H1 (cell line): ENCODE measurements around the gene GPR68. TPM values are rescaled to one million over a fixed set of nuclear protein-coding genes. Genes with fewer than 3 reads are reported as not detected.

Experiments used
- CTCF ChIA-PET: fragments of 300-600 bp; sonication (Branson Sonifier 250); formaldehyde crosslinking; loops from one replicate; lab custom pipeline; 2021; ENCODE audit not compliant: partially characterized antibody; lab: Charles Lee
- POLR2A ChIA-PET: fragments of 300-600 bp; sonication (Branson Sonifier 250); formaldehyde crosslinking; loops from one replicate; lab custom pipeline; 2021; ENCODE audit warnings: inconsistent platforms; ENCODE audit not compliant: partially characterized antibody; lab: Charles Lee
- DNase-seq, 2 experiments: peaks; one replicate each; pipeline versions ENCODE4 v3.0.0 to v3.0.0-alpha.2; 2010 to 2022; ENCODE audit warnings: low spot score in 2 of 2, low read depth in 1 of 2, mixed read lengths in 1 of 2
- FAIRE-seq: peaks from 2 replicates; lab custom pipeline; 2011; peaks lifted over from hg19 to GRCh38; lab: Jason Lieb, UNC
- H2AFZ ChIP-seq: 2 replicates; pipeline ENCODE4 v1.8.1; 2012; ENCODE audit warnings: low read length, inconsistent platforms
- H2AK5ac ChIP-seq: 2 replicates; pipeline ENCODE4 v1.6.1; 2013; ENCODE audit warnings: low read depth, low read length
- H2BK120ac ChIP-seq: replicated peaks from 2 replicates; pipeline ENCODE3; 2013; ENCODE audit warnings: low read depth, low read length, inconsistent platforms
- H2BK12ac ChIP-seq: 2 replicates; pipeline ENCODE4 v1.6.1; 2013; ENCODE audit warnings: low read depth, low read length
- H2BK15ac ChIP-seq: 2 replicates; pipeline ENCODE4 v1.6.1; 2013; ENCODE audit warnings: low read length
- H2BK20ac ChIP-seq: 2 replicates; pipeline ENCODE4 v1.6.1; 2013; ENCODE audit warnings: low read length
- H2BK5ac ChIP-seq: 2 replicates; pipeline ENCODE4 v1.6.1; 2013; ENCODE audit warnings: low read depth, low read length
- H3K14ac ChIP-seq: 2 replicates; pipeline ENCODE4 v1.6.1; 2013; ENCODE audit warnings: inconsistent platforms; ENCODE audit not compliant: insufficient read length
- H3K18ac ChIP-seq: 2 replicates; pipeline ENCODE4 v1.6.1; 2013; ENCODE audit warnings: low read length; ENCODE audit errors: extremely low read depth
- H3K23ac ChIP-seq: 2 replicates; pipeline ENCODE4 v1.6.1; 2013; ENCODE audit warnings: inconsistent platforms; ENCODE audit not compliant: insufficient read length
- H3K23me2 ChIP-seq: 2 replicates; pipeline ENCODE4 v1.6.1; 2013; ENCODE audit warnings: low read depth, low read length
- H3K27ac ChIP-seq: 2 replicates; pipeline ENCODE4 v1.6.1; 2011; ENCODE audit warnings: low read depth, low read length, inconsistent platforms
- H3K27me3 ChIP-seq, 4 experiments: replicated peaks in 1 of 4; 1 replicate in 1 of 4; 2 replicates in 3 of 4; pipeline versions ENCODE4 v1.6.1 to v1.8.1; 2011 to 2013; ENCODE audit warnings: low read length in 3 of 4, mild to moderate bottlenecking in 3 of 4, inconsistent platforms in 2 of 4, mixed read lengths in 2 of 4, moderate library complexity in 1 of 4; ENCODE audit not compliant: control insufficient read depth in 3 of 4, insufficient read depth in 3 of 4; ENCODE audit errors: extremely low read depth in 1 of 4
- H3K36me3 ChIP-seq, 4 experiments: 2 replicates each; pipeline versions ENCODE4 v1.6.1 to v1.8.1; 2011 to 2013; ENCODE audit warnings: mild to moderate bottlenecking in 4 of 4, low read length in 3 of 4, moderate library complexity in 2 of 4, control low read depth in 1 of 4, inconsistent platforms in 1 of 4; ENCODE audit not compliant: insufficient read depth in 4 of 4, control insufficient read depth in 2 of 4
- H3K4ac ChIP-seq: replicated peaks from 2 replicates; pipeline ENCODE3; 2013; ENCODE audit warnings: low read length, low read depth, mixed read lengths, inconsistent platforms; ENCODE audit not compliant: insufficient read length
- H3K4me1 ChIP-seq, 4 experiments: replicated peaks in 1 of 4; 1 replicate in 1 of 4; 2 replicates in 3 of 4; pipeline versions ENCODE4 v1.6.1 to v1.8.1; 2011 to 2013; ENCODE audit warnings: low read length in 3 of 4, inconsistent platforms in 2 of 4, mixed read lengths in 1 of 4; ENCODE audit not compliant: insufficient read depth in 4 of 4, control insufficient read depth in 3 of 4
- H3K4me2 ChIP-seq, 2 experiments: 2 replicates each; pipeline versions ENCODE4 v1.6.1 to v1.8.1; 2011 to 2013; ENCODE audit warnings: low read depth in 2 of 2, low read length in 2 of 2, control low read depth in 1 of 2, inconsistent platforms in 1 of 2, mild to moderate bottlenecking in 1 of 2; ENCODE audit not compliant: insufficient read depth in 1 of 2
- H3K4me3 ChIP-seq, 4 experiments: fragments of 200-600, 300-600 bp in 1 of 4; sonication (generic), shearing (Covaris generic), sonication (Bioruptor Twin) in 1 of 4; 2 replicates each; pipeline versions ENCODE4 v1.5.1 to v1.8.1; 2011 to 2016; ENCODE audit warnings: low read length in 4 of 4, low read depth in 3 of 4, control low read depth in 2 of 4, inconsistent platforms in 2 of 4, mild to moderate bottlenecking in 2 of 4, mixed read lengths in 1 of 4, moderate library complexity in 1 of 4; ENCODE audit not compliant: insufficient read depth in 2 of 4; ENCODE audit errors: extremely low read depth in 1 of 4
- H3K56ac ChIP-seq: replicated peaks from 2 replicates; pipeline ENCODE3; 2013; ENCODE audit warnings: low read depth, mild to moderate bottlenecking, mixed read lengths, low read length, inconsistent platforms; ENCODE audit not compliant: insufficient read length
- H3K79me1 ChIP-seq: 2 replicates; pipeline ENCODE4 v1.6.1; 2013; ENCODE audit warnings: low read depth, low read length, control low read depth
- H3K79me2 ChIP-seq, 2 experiments: 2 replicates each; pipeline versions ENCODE4 v1.6.1 to v1.8.1; 2012 to 2013; ENCODE audit warnings: low read length in 2 of 2, mild to moderate bottlenecking in 2 of 2, inconsistent platforms in 1 of 2; ENCODE audit not compliant: insufficient read depth in 2 of 2, control insufficient read depth in 1 of 2
- H3K9ac ChIP-seq, 4 experiments: replicated peaks in 1 of 4; 1 replicate in 1 of 4; 2 replicates in 3 of 4; pipeline versions ENCODE4 v1.6.1 to v1.8.1; 2011 to 2013; ENCODE audit warnings: low read depth in 3 of 4, low read length in 3 of 4, control low read depth in 2 of 4, mild to moderate bottlenecking in 2 of 4, moderate library complexity in 2 of 4, inconsistent platforms in 1 of 4; ENCODE audit errors: extremely low read depth in 1 of 4
- H3K9me3 ChIP-seq, 2 experiments: 2 replicates each; pipeline versions ENCODE4 v1.6.1 to v1.8.1; 2012 to 2013; ENCODE audit warnings: mild to moderate bottlenecking in 2 of 2, moderate library complexity in 2 of 2, control low read depth in 1 of 2, inconsistent platforms in 1 of 2, low read depth in 1 of 2, low read length in 1 of 2, mixed read lengths in 1 of 2; ENCODE audit not compliant: insufficient read depth in 2 of 2
- H4K20me1 ChIP-seq, 2 experiments: replicated peaks in 1 of 2; 2 replicates each; pipeline versions ENCODE3 to v1.8.1; 2011 to 2013; ENCODE audit warnings: inconsistent platforms in 2 of 2, low read length in 2 of 2, mild to moderate bottlenecking in 1 of 2; ENCODE audit not compliant: insufficient read depth in 2 of 2, control insufficient read depth in 1 of 2
- H4K5ac ChIP-seq: 2 replicates; pipeline ENCODE4 v1.6.1; 2013; ENCODE audit warnings: low read length, low read depth, mixed read lengths, inconsistent platforms; ENCODE audit not compliant: insufficient read length
- H4K8ac ChIP-seq: 2 replicates; pipeline ENCODE4 v1.8.0; 2013; ENCODE audit warnings: mild to moderate bottlenecking, moderate library complexity, low read length, inconsistent platforms; ENCODE audit not compliant: insufficient read depth; ENCODE audit errors: extremely low read depth
- H4K91ac ChIP-seq: replicated peaks from 2 replicates; pipeline ENCODE3; 2013; ENCODE audit warnings: low read length, mixed read lengths, inconsistent platforms; ENCODE audit not compliant: insufficient read length
- ASH2L ChIP-seq: fragments of 200-600, 300-600 bp; sonication (generic); IDR thresholded peaks from one replicate; pipeline ENCODE4 v1.7.1; 2017; ENCODE audit warnings: low read length
- CHD2 ChIP-seq: IDR thresholded peaks from 2 replicates; pipeline ENCODE4 v1.6.1; 2012; ENCODE audit warnings: low read length, improper control_type of control experiment
- EP300 ChIP-seq, 2 experiments: IDR thresholded peaks; 1 replicate in 1 of 2; 2 replicates in 1 of 2; pipeline ENCODE4 v1.6.1; 2011 to 2012; ENCODE audit warnings: low read depth in 2 of 2, low read length in 2 of 2, mild to moderate bottlenecking in 2 of 2, borderline replicate concordance in 1 of 2, inconsistent platforms in 1 of 2, moderate library complexity in 1 of 2
- FOSL1 ChIP-seq: IDR thresholded peaks from 2 replicates; pipeline ENCODE4 v1.6.1; 2011; ENCODE audit warnings: mild to moderate bottlenecking, low read depth, low read length, moderate library complexity; ENCODE audit not compliant: insufficient read depth
- POU5F1 ChIP-seq: IDR thresholded peaks from 2 replicates; pipeline ENCODE4 v1.6.1; 2011; ENCODE audit warnings: low read depth, mild to moderate bottlenecking, low read length, moderate library complexity
- SIX5 ChIP-seq: IDR thresholded peaks from 2 replicates; pipeline ENCODE4 v1.6.1; 2011; ENCODE audit warnings: mild to moderate bottlenecking, low read depth, low read length
- TBP ChIP-seq: IDR thresholded peaks from 2 replicates; pipeline ENCODE4 v1.6.1; 2011; ENCODE audit warnings: low read depth, low read length, improper control_type of control experiment
- WGBS, 2 experiments: shearing (Covaris generic) in 1 of 2; methylation state at CpG; one replicate each; pipeline versions ENCODE4 v1.1.6 to v1.1.7; 2013 to 2015; ENCODE audit warnings: low lambda C conversion rate in 2 of 2, mixed read lengths in 2 of 2, inconsistent platforms in 1 of 2, low coverage in 1 of 2, missing lambda C conversion rate in 1 of 2; ENCODE audit not compliant: insufficient replicate concordance in 2 of 2, insufficient coverage in 1 of 2, insufficient read length in 1 of 2; ENCODE audit errors: extremely low coverage in 1 of 2, missing lambda C conversion rate in 1 of 2; 5-methylcytosine and 5-hydroxymethylcytosine counted together
- polyA plus RNA-seq, 7 experiments: library from polyadenylated mRNA; depleted of rRNA in 3 of 7; stranded (reverse) in 5 of 7; unstranded in 2 of 7; fragments of >200 nt in 5 of 7; fragments of 200-250 nt in 2 of 7; gene quantifications; 1 replicate in 5 of 7; 2 replicates in 1 of 7; 4 replicates in 1 of 7; pipeline versions ENCODE4 v1.2.1 to v1.2.3, GENCODE V29; 2011 to 2013; ENCODE audit warnings: missing spikeins in 2 of 7, mixed read lengths in 2 of 7
- total RNA-seq: library from RNA; stranded (reverse); fragmentation: NEBNext Ultra II Directional; extraction: Animal tissue kit (Norgen Biotek cat#: 25700); gene quantifications from 2 replicates; pipeline ENCODE4 v1.2.1, GENCODE V29; 2021
- TF ChIP-seq, protein P1 (sequence below), 3 experiments: IDR thresholded peaks; 1 replicate in 2 of 3; 2 replicates in 1 of 3; pipeline versions ENCODE4 v1.5.1 to v1.6.1; 2011; ENCODE audit warnings: low read length in 3 of 3, mild to moderate bottlenecking in 3 of 3, inconsistent platforms in 2 of 3, low read depth in 1 of 3, moderate library complexity in 1 of 3; ENCODE audit not compliant: insufficient read depth in 1 of 3; ENCODE audit errors: control extremely low read depth in 1 of 3

GPR68 gene
- total and polyA plus RNA-seq, 2 of the 8 experiments (the other 6 are each of a cell fraction or from before 2014, with no cell fraction given), result 0.22 to 0.76 TPM

DNA sequence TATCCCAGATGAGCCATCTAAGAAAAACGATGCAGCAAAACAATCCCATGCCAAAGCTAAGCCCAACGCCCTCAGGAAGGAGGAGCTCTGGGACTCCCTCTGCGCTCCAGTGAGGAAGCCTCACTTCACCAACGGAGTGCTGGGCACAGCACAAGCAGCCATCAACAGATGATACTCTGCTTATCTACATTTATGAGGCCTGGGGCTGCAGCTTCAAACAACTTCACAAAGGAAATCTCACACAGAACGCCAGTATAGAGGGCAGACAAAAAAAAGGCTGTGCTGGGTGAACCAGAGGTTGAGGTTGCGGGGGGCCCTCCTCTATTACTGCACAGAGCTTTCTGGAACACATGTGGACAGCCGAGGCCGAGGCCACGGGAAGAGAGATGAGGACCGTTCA is 34.9 kb upstream of the GPR68 start:
- Histone ChIP-seq H4K20me1 (peaks cover 3% of the 10 kb centered on the region in 2 experiments), H3K4me3 (no peak overlapping the region), H2AFZ (no peak overlapping the region), H2BK120ac (no peak overlapping the region), H2BK20ac (no peak overlapping the region), H3K23ac (no peak overlapping the region), H4K91ac (no peak overlapping the region), H3K36me3 (peaks cover 8 to 60% (median 40%) of the 10 kb centered on the region in 4 experiments), H3K27ac (no peak overlapping the region), H3K79me1 (no peaks in the 10 kb centered on the region), H3K18ac (no peak overlapping the region), H3K4ac (no peak overlapping the region), H3K56ac (no peak overlapping the region), H3K23me2 (no peaks in the 10 kb centered on the region), H3K14ac (no peak overlapping the region), H3K79me2 (no peaks in the 10 kb centered on the region), H4K5ac (no peak overlapping the region), H3K4me1 (no peaks in the 10 kb centered on the region), H3K4me2 (no peak overlapping the region), H3K9ac (no peak overlapping the region; a peak in 1 of 7 replicates), H2BK15ac (no peak overlapping the region), H4K8ac (no peak overlapping the region), H2BK12ac (no peak overlapping the region), H2AK5ac (no peak overlapping the region), H3K9me3 (no peaks in the 10 kb centered on the region), H2BK5ac (no peak overlapping the region; the same call in 1 of the 2 replicates), H3K27me3 (no peaks in the 10 kb centered on the region)
- ChIA-PET CTCF (interaction anchor here (0.5 to 3.0 kb wide), 9 partner anchors 8 to 217 kb away, joined by 3 to 17 read pairs (median 4); no protein-coding TSS in a partner anchor), POLR2A (no interaction called here)
- FAIRE-seq, result no peak
- TF ChIP-seq ASH2L (no peak), CHD2 (no peak), SIX5 (no peak), FOSL1 (no peak), EP300 (IDR thresholded peaks at IDR 0.05; ENCODE audit: borderline replicate concordance in 1 of 2, low read depth in 2 of 2, low read length in 2 of 2) (no peak), POU5F1 (no peak), TBP (no peak)
- TF ChIP-seq, protein P1, sequence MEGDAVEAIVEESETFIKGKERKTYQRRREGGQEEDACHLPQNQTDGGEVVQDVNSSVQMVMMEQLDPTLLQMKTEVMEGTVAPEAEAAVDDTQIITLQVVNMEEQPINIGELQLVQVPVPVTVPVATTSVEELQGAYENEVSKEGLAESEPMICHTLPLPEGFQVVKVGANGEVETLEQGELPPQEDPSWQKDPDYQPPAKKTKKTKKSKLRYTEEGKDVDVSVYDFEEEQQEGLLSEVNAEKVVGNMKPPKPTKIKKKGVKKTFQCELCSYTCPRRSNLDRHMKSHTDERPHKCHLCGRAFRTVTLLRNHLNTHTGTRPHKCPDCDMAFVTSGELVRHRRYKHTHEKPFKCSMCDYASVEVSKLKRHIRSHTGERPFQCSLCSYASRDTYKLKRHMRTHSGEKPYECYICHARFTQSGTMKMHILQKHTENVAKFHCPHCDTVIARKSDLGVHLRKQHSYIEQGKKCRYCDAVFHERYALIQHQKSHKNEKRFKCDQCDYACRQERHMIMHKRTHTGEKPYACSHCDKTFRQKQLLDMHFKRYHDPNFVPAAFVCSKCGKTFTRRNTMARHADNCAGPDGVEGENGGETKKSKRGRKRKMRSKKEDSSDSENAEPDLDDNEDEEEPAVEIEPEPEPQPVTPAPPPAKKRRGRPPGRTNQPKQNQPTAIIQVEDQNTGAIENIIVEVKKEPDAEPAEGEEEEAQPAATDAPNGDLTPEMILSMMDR (IDR thresholded peaks at IDR 0.05; ENCODE audit: control extremely low read depth in 1 of 3, insufficient read depth in 1 of 3, low read depth in 1 of 3, low read length in 3 of 3), result no peak
- DNase-seq, result no peak
- 88% methylated on average over 10 of the region's 10 CpGs; no CpG with 5 or more reads in 1 of the 2 experiments for WGBS, 2 experiments
